Measurements from ENCODE around the gene MPO.

GRCh38 chr17:58307468-58308172 is 26.9 kb upstream of the MPO start:
- TF ChIP-seq POLR2A (IDR thresholded peaks at IDR 0.05) (no peak), CTCF (IDR thresholded peaks at IDR 0.05) (no peak)

All from ovary (tissue), 3 donors.